ENCODE data around the gene NLRC3. TPM values are rescaled to one million over a fixed set of nuclear protein-coding genes. Genes with fewer than 3 reads are reported as not detected.

NLRC3 gene
- polyA plus RNA-seq, 1 donor, result 2.5 TPM

- H3K4me1 ChIP-seq (ENCODE audit: control insufficient read depth, insufficient read depth, low read length), result peaks cover 5% of the 10 kb centered on the region
- no peak overlapping the region for H3K4me3 ChIP-seq (ENCODE audit: low read length)
- no peaks in the 10 kb centered on the region for H3K36me3 ChIP-seq (ENCODE audit: control insufficient read depth, insufficient read depth, low read length)
- no peaks in the 10 kb centered on the region for H3K27me3 ChIP-seq (ENCODE audit: control insufficient read depth, insufficient read depth, low read length)
- no peak for DNase-seq
- H3K27ac ChIP-seq (ENCODE audit: low read length), result no peak overlapping the region
- 100% methylated on average over 1 of the region's 16 CpGs for WGBS (ENCODE audit: insufficient coverage, low lambda C conversion rate)
- H3K9me3 ChIP-seq (ENCODE audit: control insufficient read depth, low read depth, low read length), result peaks cover 3% of the 10 kb centered on the region
These were observed 78.2 kb downstream of the NLRC3 start for GRCh38 chr16:3498988-3499387.

DNA sequence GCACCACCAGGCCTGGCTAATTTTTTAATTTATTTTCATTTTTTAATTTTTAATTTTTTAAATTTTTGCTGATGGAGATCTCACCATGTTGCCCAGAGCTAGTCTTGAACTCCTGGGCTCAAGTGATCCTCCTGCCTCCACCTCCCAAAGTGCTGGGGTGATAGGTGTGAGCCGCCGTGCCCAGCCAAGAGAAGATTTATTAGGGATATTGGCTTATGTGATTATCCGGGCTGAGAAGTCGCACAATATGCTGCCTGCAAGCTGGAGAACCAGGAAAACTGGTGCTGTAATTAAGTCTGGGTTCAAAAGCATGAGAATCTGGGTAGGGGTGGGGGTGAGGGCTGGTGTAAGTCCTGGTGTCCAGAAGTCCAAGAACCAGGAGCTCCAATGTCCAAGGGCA is 79.4 kb downstream of the NLRC3 start:
- H3K4me1 ChIP-seq (ENCODE audit: control insufficient read depth, insufficient read depth, low read length), result peaks cover 5% of the 10 kb centered on the region
- no peaks in the 10 kb centered on the region for H3K27me3 ChIP-seq (ENCODE audit: control insufficient read depth, insufficient read depth, low read length)
- H3K36me3 ChIP-seq (ENCODE audit: control insufficient read depth, insufficient read depth, low read length), result no peaks in the 10 kb centered on the region
- no peak overlapping the region for H3K4me3 ChIP-seq (ENCODE audit: low read length)
- WGBS (ENCODE audit: insufficient coverage, low lambda C conversion rate), result no CpG with 5 or more reads among the region's 4 CpGs
- no peak for DNase-seq
- peaks cover 3% of the 10 kb centered on the region for H3K9me3 ChIP-seq (ENCODE audit: control insufficient read depth, low read depth, low read length)
- H3K27ac ChIP-seq (ENCODE audit: low read length), result no peak overlapping the region

- no peak overlapping the region for H3K4me3 ChIP-seq (ENCODE audit: low read length)
- no peak overlapping the region for H3K27ac ChIP-seq (ENCODE audit: low read length)
- no peaks in the 10 kb centered on the region for H3K4me1 ChIP-seq (ENCODE audit: control insufficient read depth, insufficient read depth, low read length)
- no peak for DNase-seq
- H3K27me3 ChIP-seq (ENCODE audit: control insufficient read depth, insufficient read depth, low read length), result no peaks in the 10 kb centered on the region
- WGBS (ENCODE audit: insufficient coverage, low lambda C conversion rate), result 97% methylated on average over 5 of the region's 30 CpGs
- H3K36me3 ChIP-seq (ENCODE audit: control insufficient read depth, insufficient read depth, low read length), result no peaks in the 10 kb centered on the region
- peaks cover 3% of the 10 kb centered on the region for H3K9me3 ChIP-seq (ENCODE audit: control insufficient read depth, low read depth, low read length)
These were observed 80.8 kb downstream of the NLRC3 start for GRCh38 chr16:3496386-3496785.

- H3K27ac ChIP-seq (ENCODE audit: low read length), result no peak within 1 kb of the TSS
- no peak within 1 kb of the TSS for H3K4me3 ChIP-seq (ENCODE audit: low read length)
- H3K27me3 ChIP-seq (ENCODE audit: control insufficient read depth, insufficient read depth, low read length), result no peaks in the 10 kb centered on the region
- no peak for DNase-seq
- WGBS (ENCODE audit: insufficient coverage, low lambda C conversion rate), result no CpG with 5 or more reads among the region's 3 CpGs
- H3K36me3 ChIP-seq (ENCODE audit: control insufficient read depth, insufficient read depth, low read length), result no peaks in the 10 kb centered on the region
- peaks cover 3% of the 10 kb centered on the region for H3K9me3 ChIP-seq (ENCODE audit: control insufficient read depth, low read depth, low read length)
- H3K4me1 ChIP-seq (ENCODE audit: control insufficient read depth, insufficient read depth, low read length), result no peaks in the 10 kb centered on the region
These were observed 82.0 kb downstream of the NLRC3 start, which contains the start of gene C16orf90 for GRCh38 chr16:3495176-3495575. C16orf90 (minus strand) TSS chr16:3495489; CDS start chr16:3495421, 68 bp downstream.

DNA sequence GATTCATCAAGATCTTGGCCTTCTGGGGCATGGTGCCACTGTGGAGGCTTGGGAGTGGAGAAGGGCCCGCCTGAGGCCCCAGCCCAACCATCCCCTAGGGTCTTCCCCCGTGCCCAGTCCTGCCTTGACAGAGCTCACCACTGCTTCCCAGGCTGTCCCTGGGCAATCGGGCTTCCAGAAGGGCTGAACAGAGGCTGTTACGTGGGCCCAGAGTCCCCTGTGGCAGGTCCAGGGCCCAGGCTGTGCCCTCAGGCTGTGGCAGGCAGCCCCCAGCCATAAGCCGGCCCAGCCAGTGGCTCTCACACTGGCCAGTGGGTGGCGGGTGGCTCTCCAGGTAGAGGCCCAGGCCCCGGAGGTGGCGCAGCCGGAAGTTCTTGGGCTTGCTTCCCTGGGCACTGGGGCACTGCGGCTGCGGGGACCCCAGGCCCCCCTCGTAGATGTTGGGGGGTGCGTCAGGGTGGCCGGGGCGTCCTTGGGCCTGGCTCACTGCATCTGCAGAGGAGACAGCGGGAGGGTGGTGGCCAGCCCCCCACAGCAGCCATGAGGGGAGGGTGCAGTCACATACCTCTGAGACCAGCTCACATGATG is 82.7 kb downstream of the NLRC3 start:
- H3K9me3 ChIP-seq (ENCODE audit: control insufficient read depth, low read depth, low read length), result peaks cover 3% of the 10 kb centered on the region
- DNase-seq, result no peak

DNA sequence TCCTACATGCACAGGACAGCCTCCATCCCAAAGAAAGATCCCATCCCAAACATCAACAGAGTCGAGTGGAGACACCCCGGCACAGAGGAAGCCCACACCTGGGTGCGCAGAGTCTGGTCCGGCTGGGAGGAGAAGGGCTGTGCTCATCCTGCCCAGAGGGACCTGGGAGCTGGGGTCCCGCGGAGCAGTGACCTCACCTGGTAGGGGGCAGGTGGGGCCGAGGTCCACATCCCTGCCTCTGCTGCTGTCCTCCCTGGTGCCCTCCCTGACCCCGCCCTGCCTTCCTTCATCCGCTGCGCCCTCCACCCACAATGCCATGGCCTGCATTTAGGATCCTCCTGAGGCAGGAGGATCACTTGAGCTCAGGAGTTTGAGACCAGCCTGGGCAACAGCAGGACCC is 84.8 kb downstream of the NLRC3 start:
- Histone ChIP-seq H3K27ac (ENCODE audit: low read length) (no peak overlapping the region), H3K4me3 (ENCODE audit: low read length) (no peak overlapping the region), H3K36me3 (ENCODE audit: control insufficient read depth, insufficient read depth, low read length) (peaks cover 5% of the 10 kb centered on the region), H3K4me1 (ENCODE audit: control insufficient read depth, insufficient read depth, low read length) (no peaks in the 10 kb centered on the region), H3K9me3 (ENCODE audit: control insufficient read depth, low read depth, low read length) (peaks cover 3% of the 10 kb centered on the region), H3K27me3 (ENCODE audit: control insufficient read depth, insufficient read depth, low read length) (no peaks in the 10 kb centered on the region)
- no CpG with 5 or more reads among the region's 10 CpGs for WGBS (ENCODE audit: insufficient coverage, low lambda C conversion rate)
- DNase-seq, result no peak

More for the DNA sequence above, 82.7 kb downstream of the NLRC3 start:
- no CpG with 5 or more reads among the region's 16 CpGs for WGBS (ENCODE audit: insufficient coverage, low lambda C conversion rate)
- Histone ChIP-seq H3K27me3 (ENCODE audit: control insufficient read depth, insufficient read depth, low read length) (no peaks in the 10 kb centered on the region), H3K27ac (ENCODE audit: low read length) (no peak overlapping the region), H3K4me1 (ENCODE audit: control insufficient read depth, insufficient read depth, low read length) (no peaks in the 10 kb centered on the region), H3K4me3 (ENCODE audit: low read length) (no peak overlapping the region), H3K36me3 (ENCODE audit: control insufficient read depth, insufficient read depth, low read length) (no peaks in the 10 kb centered on the region)

DNA sequence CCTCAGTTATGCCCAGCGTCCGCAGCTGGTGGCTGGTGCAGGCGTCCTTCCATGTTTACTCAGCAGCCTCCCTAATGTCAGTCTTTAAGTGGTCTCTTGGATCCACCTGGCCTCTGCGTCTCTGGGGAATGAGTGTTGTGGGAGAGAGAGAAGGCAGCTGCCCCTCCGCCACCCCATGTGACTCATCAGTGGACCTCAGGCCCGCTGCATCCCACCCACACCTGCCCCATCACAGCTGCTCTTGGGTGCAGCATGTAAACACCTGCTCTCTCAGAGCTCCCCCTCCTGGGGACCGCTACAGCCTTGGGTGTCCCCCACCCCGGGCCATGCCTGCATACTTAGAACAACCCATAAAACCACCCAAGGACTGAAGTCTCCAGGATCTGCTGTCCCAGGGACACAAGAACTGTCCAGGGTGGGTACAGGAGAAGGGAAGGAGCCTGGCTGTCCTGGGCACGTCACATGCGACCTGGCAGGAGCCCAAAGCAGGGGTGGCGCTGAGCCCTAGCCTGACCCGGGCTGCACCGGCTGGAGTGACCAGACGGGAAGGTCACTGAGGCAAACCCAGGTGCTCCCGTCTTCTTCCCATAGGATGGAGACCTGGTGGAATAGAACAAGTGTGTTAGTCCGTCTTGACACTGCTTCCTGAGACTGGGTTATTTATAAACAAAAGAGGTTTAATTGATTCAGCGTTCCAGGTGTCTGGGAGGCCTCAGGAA is 86.1 kb downstream of the NLRC3 start:
- DNase-seq, result no peak
- H3K27ac ChIP-seq (ENCODE audit: low read length), result no peak overlapping the region
- WGBS (ENCODE audit: insufficient coverage, low lambda C conversion rate), result 60% methylated on average over 1 of the region's 17 CpGs
- no peaks in the 10 kb centered on the region for H3K27me3 ChIP-seq (ENCODE audit: control insufficient read depth, insufficient read depth, low read length)
- H3K9me3 ChIP-seq (ENCODE audit: control insufficient read depth, low read depth, low read length), result no peaks in the 10 kb centered on the region
- H3K4me3 ChIP-seq (ENCODE audit: low read length), result no peak overlapping the region
- H3K4me1 ChIP-seq (ENCODE audit: control insufficient read depth, insufficient read depth, low read length), result no peaks in the 10 kb centered on the region
- peaks cover 13% of the 10 kb centered on the region for H3K36me3 ChIP-seq (ENCODE audit: control insufficient read depth, insufficient read depth, low read length)

Other genes with a start within 250 kb of the NLRC3 start
- 0.31 TPM for gene OR2C1, start 221.5 kb downstream of the NLRC3 start, polyA plus RNA-seq
- gene ZSCAN32, start 176.4 kb downstream of the NLRC3 start, polyA plus RNA-seq, result 15.9 TPM
- 11.4 TPM for gene ZNF174, start 176.2 kb downstream of the NLRC3 start, polyA plus RNA-seq
- gene ZNF597, start 133.9 kb downstream of the NLRC3 start, polyA plus RNA-seq, result 4.2 TPM
- 59.3 TPM for gene NAA60, start 133.7 kb downstream of the NLRC3 start, polyA plus RNA-seq
- not detected for gene C16orf90, start 81.9 kb downstream of the NLRC3 start, polyA plus RNA-seq
- 24.1 TPM for gene CLUAP1, start 76.4 kb downstream of the NLRC3 start, polyA plus RNA-seq
- gene SLX4, start 34.2 kb upstream of the NLRC3 start, polyA plus RNA-seq, result 6.6 TPM
- 170 TPM for gene DNASE1, start 77.3 kb upstream of the NLRC3 start, polyA plus RNA-seq
- gene TRAP1, start 140.1 kb upstream of the NLRC3 start, polyA plus RNA-seq, result 97.1 TPM